ENCODE data around the gene SPI1. TPM values are rescaled to one million over a fixed set of nuclear protein-coding genes. Genes with fewer than 3 reads are reported as not detected.
A peak's percentile ranks its signal among the peaks of the same experiment; 100 is the strongest.

Gene SPI1
- total and polyA plus RNA-seq, 4 donors, result 6.3 to 56.0 (median 39.4) TPM

DNA sequence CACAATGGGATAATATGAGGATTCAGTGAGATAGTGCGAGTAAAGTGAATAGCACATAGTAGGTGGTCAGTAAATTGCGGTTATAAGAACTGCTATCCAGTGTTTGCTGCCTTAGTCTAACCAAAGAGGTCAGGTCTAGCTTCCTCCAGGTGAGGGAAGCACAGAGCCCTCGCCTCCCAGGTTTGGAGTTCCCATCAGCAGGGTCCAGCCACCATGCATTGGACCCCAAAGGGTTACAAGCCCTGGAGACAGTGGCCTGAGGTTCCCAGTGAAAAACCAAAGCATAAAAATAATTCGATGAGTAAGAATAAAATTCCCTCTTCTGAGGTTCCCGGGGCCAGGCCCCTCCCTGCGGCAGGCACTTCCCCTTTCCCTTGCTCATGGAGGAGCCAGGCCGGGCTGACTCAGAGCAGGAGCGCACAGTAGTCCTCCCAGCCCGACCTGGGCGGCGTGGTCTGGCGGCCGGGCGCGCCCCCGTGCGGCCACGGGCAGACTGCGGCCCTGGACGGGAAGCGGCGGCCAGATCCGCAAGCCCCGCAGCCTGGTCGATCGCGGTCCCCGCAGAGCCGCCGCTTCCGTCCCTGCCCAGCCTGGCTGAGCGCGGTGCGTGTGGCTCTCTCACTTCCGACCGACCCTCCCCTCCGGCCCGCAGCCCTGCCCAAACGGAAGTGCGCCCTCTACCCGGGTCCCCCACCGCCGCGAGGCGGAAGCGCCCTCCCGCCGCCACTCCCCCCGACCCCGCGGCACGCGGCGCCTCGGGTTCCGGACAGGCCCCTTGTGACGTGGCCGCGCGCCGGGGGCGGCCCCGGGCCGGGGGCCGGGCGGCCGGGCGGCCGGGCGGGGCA lies 29.6 kb upstream of the SPI1 start, which contains the start of gene SLC39A13:
SLC39A13 (plus strand) TSS at position 845 of the 845 bp plus-strand sequence. CDS start 1,505 bp downstream, outside the sequence.
- H3K27me3 ChIP-seq (ENCODE audit: control insufficient read depth in 1 of 2, insufficient read depth in 2 of 2, low read length in 1 of 2), result no peaks in the 10 kb centered on the region
- ATAC-seq (ENCODE audit: low FRiP score) (peak; percentile 95), DNase-seq (peak; percentile 97 to 98)
- H3K36me3 ChIP-seq (ENCODE audit: control insufficient read depth in 1 of 2, insufficient read depth in 2 of 2, low read length in 1 of 2), result no peaks in the 10 kb centered on the region
- no peaks in the 10 kb centered on the region for H3K9me3 ChIP-seq (ENCODE audit: control insufficient read depth, low read length)
- 2 to 3% methylated on average over 48 to 70 of the region's 70 CpGs for WGBS, 2 donors
- intact Hi-C loops (cut with DNase I), result loop anchor here in 1 of 2 donors (5.0 to 10.0 kb wide), 2 partner anchors 36 to 167 kb away; partner anchors contain the start of genes KBTBD4 and NDUFS3
- H3K27ac ChIP-seq (ENCODE audit: low read depth in 1 of 2, low read length in 2 of 2), result peak within 1 kb of the TSS; percentile 78 to 94
- no peaks in the 10 kb centered on the region for H3K4me1 ChIP-seq (ENCODE audit: control insufficient read depth in 1 of 2, insufficient read depth in 2 of 2, low read length in 2 of 2)
- H3K4me3 ChIP-seq (ENCODE audit: low read length in 2 of 2), result peak within 1 kb of the TSS; percentile 58

DNA sequence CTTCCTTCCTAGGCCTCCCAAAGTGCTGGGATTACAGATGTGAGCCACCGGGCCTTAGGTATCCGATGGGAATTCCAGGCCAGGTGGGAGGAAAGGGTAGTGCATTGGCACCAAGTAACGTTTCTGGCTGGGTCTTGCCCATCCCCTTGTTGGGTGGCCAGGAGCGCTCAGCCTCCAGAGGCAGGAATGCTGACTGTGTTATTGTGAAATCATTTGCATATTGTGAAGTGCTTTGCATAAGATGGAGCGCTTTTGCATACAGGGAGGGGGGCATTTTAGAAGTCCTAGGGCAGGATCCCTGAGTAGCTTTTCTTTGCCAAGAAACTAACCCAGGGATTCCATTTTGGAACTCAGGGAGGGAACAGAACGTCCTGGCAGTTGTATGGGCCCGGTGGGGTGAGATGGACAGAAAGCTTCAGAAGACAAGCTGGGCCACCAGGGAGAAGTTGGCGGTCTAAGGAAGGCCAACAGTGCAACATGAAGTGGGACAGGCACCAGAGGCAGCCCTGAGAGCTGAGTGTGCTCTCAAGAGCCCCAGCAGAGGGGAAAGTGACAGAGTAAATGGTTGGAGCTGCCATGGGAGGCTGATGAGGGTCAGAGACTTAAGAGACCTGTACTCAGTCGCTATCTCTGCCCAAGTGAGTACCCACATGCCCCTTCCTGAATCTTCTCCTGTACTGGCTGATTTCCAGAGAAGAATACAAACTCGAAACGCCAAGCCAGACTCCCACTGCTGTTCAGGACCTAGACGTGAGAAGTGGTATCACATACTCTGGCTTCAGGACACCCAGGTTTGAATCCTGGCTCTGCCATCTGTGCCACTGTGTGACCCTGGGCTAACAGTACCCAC lies 28.8 kb upstream of the SPI1 start:
- ATAC-seq (ENCODE audit: low FRiP score) (no peak), DNase-seq (no peak)
- intact Hi-C loops (cut with DNase I), result loop anchor here in 1 of 2 donors (5.0 to 10.0 kb wide), 2 partner anchors 35 to 168 kb away; partner anchors contain the start of genes KBTBD4 and NDUFS3
- WGBS, 2 donors, result 50 to 55% methylated on average over 12 of the region's 12 CpGs
- H3K27ac ChIP-seq (ENCODE audit: low read depth in 1 of 2, low read length in 2 of 2), result peak overlapping the region; percentile 78 to 94
- no peaks in the 10 kb centered on the region for H3K9me3 ChIP-seq (ENCODE audit: control insufficient read depth, low read length)
- peak overlapping the region; percentile 23 to 46 for H3K4me3 ChIP-seq (ENCODE audit: low read length in 2 of 2)
- H3K4me1 ChIP-seq (ENCODE audit: control insufficient read depth in 1 of 2, insufficient read depth in 2 of 2, low read length in 2 of 2), result no peaks in the 10 kb centered on the region
- no peaks in the 10 kb centered on the region for H3K36me3 ChIP-seq (ENCODE audit: control insufficient read depth in 1 of 2, insufficient read depth in 2 of 2, low read length in 1 of 2)
- no peaks in the 10 kb centered on the region for H3K27me3 ChIP-seq (ENCODE audit: control insufficient read depth in 1 of 2, insufficient read depth in 2 of 2, low read length in 1 of 2)

DNA sequence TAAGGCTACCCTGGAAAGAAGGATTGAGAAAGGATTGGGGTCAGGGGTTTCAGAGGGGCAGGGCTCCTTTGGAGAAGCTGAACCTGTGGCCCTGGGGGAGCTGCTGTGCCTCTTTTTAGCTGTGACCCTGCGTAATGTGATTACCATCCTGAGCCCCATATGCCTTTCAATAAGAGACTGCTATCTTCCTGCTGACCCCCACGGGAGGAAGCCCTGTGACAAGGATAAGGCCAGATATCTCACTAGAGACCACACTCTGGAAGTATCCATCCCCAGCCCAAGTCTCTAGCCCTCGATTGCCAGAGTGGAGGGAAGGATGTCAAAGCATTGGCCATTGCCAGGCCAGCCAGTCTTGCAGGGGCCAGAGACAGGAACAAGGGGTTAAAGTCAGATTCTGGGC lies 25.2 kb upstream of the SPI1 start:
- WGBS, 2 donors, result 73 to 78% methylated on average over 3 of the region's 3 CpGs
- DNase-seq (peak in 1 of 2 donors; percentile 17), ATAC-seq (ENCODE audit: low FRiP score) (no peak)
- intact Hi-C loops (cut with DNase I), result loop anchor here in 1 of 2 donors (10.0 kb wide), 1 partner anchor 171 kb away; the partner anchor contains the start of genes KBTBD4 and NDUFS3
- no peaks in the 10 kb centered on the region for H3K4me1 ChIP-seq (ENCODE audit: control insufficient read depth in 1 of 2, insufficient read depth in 2 of 2, low read length in 2 of 2)
- H3K36me3 ChIP-seq (ENCODE audit: control insufficient read depth in 1 of 2, insufficient read depth in 2 of 2, low read length in 1 of 2), result no peaks in the 10 kb centered on the region
- no peaks in the 10 kb centered on the region for H3K9me3 ChIP-seq (ENCODE audit: control insufficient read depth, low read length)
- H3K27ac ChIP-seq (ENCODE audit: low read depth in 1 of 2, low read length in 2 of 2), result no peak overlapping the region
- H3K4me3 ChIP-seq (ENCODE audit: low read length in 2 of 2), result no peak overlapping the region
- H3K27me3 ChIP-seq (ENCODE audit: control insufficient read depth in 1 of 2, insufficient read depth in 2 of 2, low read length in 1 of 2), result no peaks in the 10 kb centered on the region

DNA sequence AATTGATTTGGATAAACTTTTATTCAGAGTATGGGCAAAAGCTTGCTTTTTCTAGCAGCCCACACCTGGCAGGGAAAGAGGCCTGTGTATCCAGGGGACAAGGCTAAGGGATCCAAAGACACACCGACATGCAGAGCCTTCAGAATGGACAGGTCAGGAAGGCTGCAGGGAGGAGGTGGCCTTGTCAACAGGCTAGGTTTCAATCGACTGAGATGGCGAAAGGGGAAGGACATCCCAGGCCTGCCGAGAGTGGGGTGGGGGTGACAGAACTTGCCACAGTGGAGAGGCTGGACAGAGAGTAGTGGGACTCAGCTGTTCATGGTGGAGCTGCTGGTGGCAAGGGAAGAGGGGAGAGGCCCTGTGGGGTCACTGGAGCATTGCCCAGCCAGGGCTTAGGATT lies 24.8 kb upstream of the SPI1 start:
- Histone ChIP-seq H3K4me3 (ENCODE audit: low read length in 2 of 2) (no peak overlapping the region), H3K36me3 (ENCODE audit: control insufficient read depth in 1 of 2, insufficient read depth in 2 of 2, low read length in 1 of 2) (no peaks in the 10 kb centered on the region), H3K4me1 (ENCODE audit: control insufficient read depth in 1 of 2, insufficient read depth in 2 of 2, low read length in 2 of 2) (no peaks in the 10 kb centered on the region), H3K27me3 (ENCODE audit: control insufficient read depth in 1 of 2, insufficient read depth in 2 of 2, low read length in 1 of 2) (no peaks in the 10 kb centered on the region), H3K9me3 (ENCODE audit: control insufficient read depth, low read length) (no peaks in the 10 kb centered on the region), H3K27ac (ENCODE audit: low read depth in 1 of 2, low read length in 2 of 2) (no peak overlapping the region)
- DNase-seq (peak in 1 of 2 donors; percentile 17), ATAC-seq (ENCODE audit: low FRiP score) (no peak)
- WGBS, 2 donors, result 84 to 85% methylated on average over 4 of the region's 4 CpGs
- intact Hi-C loops (cut with DNase I), result loop anchor here in 1 of 2 donors (10.0 kb wide), 1 partner anchor 172 kb away; the partner anchor contains the start of genes KBTBD4 and NDUFS3

DNA sequence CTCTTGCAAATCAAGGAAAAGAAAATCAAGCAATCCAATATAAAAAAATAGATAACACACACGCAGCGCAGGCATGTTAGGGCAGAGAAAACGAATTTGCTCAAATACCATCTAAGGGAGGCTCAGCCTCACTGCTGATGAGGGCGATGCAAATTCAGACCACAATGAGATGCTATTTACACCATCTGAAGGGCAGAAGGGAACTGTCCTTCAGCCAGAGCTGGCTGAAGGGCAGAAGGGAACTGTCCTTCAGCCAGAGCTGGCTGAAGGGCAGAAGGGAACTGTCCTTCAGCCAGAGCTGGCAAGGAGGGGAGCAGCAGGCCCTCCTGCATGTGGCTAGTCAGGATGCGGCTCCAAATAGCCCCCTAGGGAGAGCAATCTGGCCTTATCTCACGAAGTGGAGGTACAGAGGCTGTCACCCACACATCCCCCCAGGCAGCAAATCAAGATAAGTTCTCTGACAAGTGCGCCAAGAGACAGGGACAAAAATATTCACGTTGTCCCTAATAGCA lies 22.5 kb upstream of the SPI1 start:
- WGBS, 2 donors, result 4 to 9% methylated on average over 8 of the region's 8 CpGs
- no peaks in the 10 kb centered on the region for H3K27me3 ChIP-seq (ENCODE audit: control insufficient read depth in 1 of 2, insufficient read depth in 2 of 2, low read length in 1 of 2)

DNA sequence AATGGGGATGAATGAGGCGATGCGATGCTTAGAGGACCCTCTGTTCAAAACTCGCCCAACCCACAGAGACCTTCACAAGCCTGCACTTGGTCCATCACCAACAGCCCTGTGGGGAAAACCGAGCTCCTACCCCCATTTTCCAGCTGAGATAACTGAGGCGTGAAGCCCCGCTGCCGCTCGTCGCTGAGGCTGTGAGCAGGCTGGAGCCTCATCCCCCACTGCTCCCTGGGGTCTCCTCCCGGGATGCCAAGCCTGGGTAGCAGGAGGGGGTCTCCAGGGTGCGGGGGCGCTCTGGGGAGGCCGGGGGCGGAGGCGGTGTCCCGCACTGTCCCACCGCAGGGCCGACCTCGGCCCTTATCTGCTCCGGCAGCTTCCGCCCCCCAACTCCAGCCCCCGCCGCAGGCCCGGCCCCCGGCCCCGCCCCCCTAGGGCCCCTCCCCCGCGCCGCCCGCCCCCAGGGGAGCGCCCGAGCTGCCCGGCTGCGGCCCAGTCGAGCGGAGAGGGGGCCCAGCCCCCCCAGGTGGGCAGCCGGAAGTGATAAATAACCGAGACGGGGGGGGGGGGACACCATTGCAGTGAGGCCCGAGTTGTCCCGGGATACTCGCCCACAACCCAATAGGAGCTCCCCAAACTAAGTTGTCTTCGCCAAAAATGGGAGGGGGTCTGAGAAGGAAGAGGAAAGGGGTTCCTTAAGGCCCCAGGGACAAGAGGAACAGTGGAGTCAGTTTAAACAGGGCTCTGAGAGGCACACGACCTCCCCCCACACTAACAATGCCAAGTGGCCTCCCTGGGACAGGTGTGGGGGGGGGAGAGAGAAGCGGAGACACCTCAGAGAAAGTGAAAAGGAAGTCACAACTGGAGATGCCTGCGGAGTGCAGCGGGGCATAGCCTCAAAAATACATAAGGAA lies 21.8 kb upstream of the SPI1 start:
- Histone ChIP-seq H3K27ac (ENCODE audit: low read depth in 1 of 2, low read length in 2 of 2) (peak overlapping the region; percentile 2 to 75), H3K9me3 (ENCODE audit: control insufficient read depth, low read length) (no peaks in the 10 kb centered on the region), H3K36me3 (ENCODE audit: control insufficient read depth in 1 of 2, insufficient read depth in 2 of 2, low read length in 1 of 2) (no peaks in the 10 kb centered on the region), H3K4me1 (ENCODE audit: control insufficient read depth in 1 of 2, insufficient read depth in 2 of 2, low read length in 2 of 2) (no peaks in the 10 kb centered on the region), H3K27me3 (ENCODE audit: control insufficient read depth in 1 of 2, insufficient read depth in 2 of 2, low read length in 1 of 2) (no peaks in the 10 kb centered on the region), H3K4me3 (ENCODE audit: low read length in 2 of 2) (peak overlapping the region; percentile 30 to 44)
- WGBS, 2 donors, result 4 to 9% methylated on average over 22 to 47 of the region's 47 CpGs
- intact Hi-C loops (cut with DNase I), result loop anchor here in 1 of 2 donors (10.0 kb wide), 1 partner anchor 175 kb away; the partner anchor contains the start of genes KBTBD4 and NDUFS3
- DNase-seq, result peak in 1 of 2 donors; percentile 53
- peak; percentile 85 for ATAC-seq (ENCODE audit: low FRiP score)

More for the DNA sequence above, 22.5 kb upstream of the SPI1 start:
- H3K4me3 ChIP-seq (ENCODE audit: low read length in 2 of 2), result peak overlapping the region in 1 of 2 donors; percentile 44
- intact Hi-C loops (cut with DNase I), result loop anchor here in 1 of 2 donors (10.0 kb wide), 1 partner anchor 174 kb away; the partner anchor contains the start of genes KBTBD4 and NDUFS3
- no peaks in the 10 kb centered on the region for H3K9me3 ChIP-seq (ENCODE audit: control insufficient read depth, low read length)
- peak overlapping the region; percentile 2 to 75 for H3K27ac ChIP-seq (ENCODE audit: low read depth in 1 of 2, low read length in 2 of 2)
- DNase-seq (peak in 1 of 2 donors; percentile 44), ATAC-seq (ENCODE audit: low FRiP score) (peak; percentile 66)
- no peaks in the 10 kb centered on the region for H3K4me1 ChIP-seq (ENCODE audit: control insufficient read depth in 1 of 2, insufficient read depth in 2 of 2, low read length in 2 of 2)
- no peaks in the 10 kb centered on the region for H3K36me3 ChIP-seq (ENCODE audit: control insufficient read depth in 1 of 2, insufficient read depth in 2 of 2, low read length in 1 of 2)

DNA sequence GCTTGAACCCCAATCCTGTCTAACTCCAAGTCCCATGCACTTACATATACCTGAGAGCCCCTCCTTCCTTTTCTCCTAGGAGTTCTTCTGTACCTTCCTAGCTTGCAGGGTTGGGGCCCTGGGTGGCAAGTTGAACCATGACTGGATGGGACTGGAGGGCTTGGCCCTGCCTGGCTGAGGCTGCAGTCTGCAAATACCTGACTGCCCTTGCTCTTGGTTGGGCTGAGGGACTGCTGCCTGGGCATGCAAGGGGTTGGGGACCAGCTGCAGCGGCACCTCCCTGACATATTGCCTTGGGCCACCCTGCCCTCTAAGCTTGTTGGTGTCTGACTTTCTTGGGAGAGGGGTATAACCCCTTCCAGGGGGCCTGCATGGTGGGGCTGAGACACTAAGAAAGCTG lies 20.2 kb upstream of the SPI1 start:
- no peak overlapping the region for H3K27ac ChIP-seq (ENCODE audit: low read depth in 1 of 2, low read length in 2 of 2)
- DNase-seq, result no peak
- intact Hi-C loops (cut with DNase I), result no loop called here
- H3K4me1 ChIP-seq (ENCODE audit: control insufficient read depth in 1 of 2, insufficient read depth in 2 of 2, low read length in 2 of 2), result no peaks in the 10 kb centered on the region
- 96 to 100% methylated on average over 1 of the region's 1 CpG for WGBS, 2 donors
- no peak for ATAC-seq (ENCODE audit: low FRiP score)
- H3K4me3 ChIP-seq (ENCODE audit: low read length in 2 of 2), result no peak overlapping the region
- H3K36me3 ChIP-seq (ENCODE audit: control insufficient read depth in 1 of 2, insufficient read depth in 2 of 2, low read length in 1 of 2), result no peaks in the 10 kb centered on the region
- no peaks in the 10 kb centered on the region for H3K9me3 ChIP-seq (ENCODE audit: control insufficient read depth, low read length)
- no peaks in the 10 kb centered on the region for H3K27me3 ChIP-seq (ENCODE audit: control insufficient read depth in 1 of 2, insufficient read depth in 2 of 2, low read length in 1 of 2)
